Liver (tissue), 3 donors: ENCODE data around the gene ARHGEF25.

Experiments
- CTCF ChIP-seq: fragments of 150-350 bp; IDR thresholded peaks from 2 replicates; pipeline ENCODE4 v1.5.1; 2017; ENCODE audit warnings: improper control_type of control experiment, low read depth, low read length; ENCODE audit not compliant: missing input control
- FOXA1 ChIP-seq: IDR thresholded peaks from 2 replicates; pipeline ENCODE4 v1.6.1; 2016; ENCODE audit warnings: antibody characterized with exemption
- MAX ChIP-seq: IDR thresholded peaks from 2 replicates; pipeline ENCODE4 v1.6.1; 2016; ENCODE audit warnings: antibody characterized with exemption
- TAF1 ChIP-seq: conservative IDR thresholded peaks from 2 replicates; pipeline ENCODE4 v1.6.1; 2016; ENCODE audit warnings: antibody characterized with exemption, mild to moderate bottlenecking
- YY1 ChIP-seq: IDR thresholded peaks from 2 replicates; pipeline ENCODE4 v1.6.1; 2016; ENCODE audit warnings: antibody characterized with exemption, mild to moderate bottlenecking
- ZBTB33 ChIP-seq: IDR thresholded peaks from 2 replicates; pipeline ENCODE4 v1.6.1; 2016; ENCODE audit warnings: antibody characterized with exemption
- donor health status: healthy.
- donor health status: healthy.

- TF ChIP-seq ZBTB33 (no peak), CTCF (no peak), FOXA1 (no peak), YY1 (no peak), TAF1 (no peak), MAX (no peak)
These were observed 26.1 kb downstream of the ARHGEF25 start for GRCh38 chr12:57637364-57637763.
